Heart right ventricle (tissue), 16 donors: ENCODE measurements around the gene MAD2L1. TPM values are rescaled to one million over a fixed set of nuclear protein-coding genes. Genes with fewer than 3 reads are reported as not detected.

Experiments used
- ATAC-seq, 8 donors: fragments of 200-7000 bp; cut with Tn5 transposase; one replicate each; pipeline ENCODE4 v1.9.1; 2020; ENCODE audit warnings: mild to moderate bottlenecking in 8 of 8, moderate library complexity in 8 of 8, moderate number of reproducible peaks in 1 of 8
- DNase-seq, 2 donors: peaks; one replicate each; pipeline ENCODE4 v3.0.0-alpha.2; 2020
- H3K27ac ChIP-seq, 10 donors: fragments of 200-600 bp; sonication (generic) in 2 of 10; one replicate each; pipeline versions ENCODE4 v1.5.0 to v1.8.0; 2020 to 2022; ENCODE audit warnings: mild to moderate bottlenecking in 3 of 10
- H3K27me3 ChIP-seq, 7 donors: fragments of 200-600 bp; one replicate each; pipeline ENCODE4 v1.8.0; 2021 to 2022; ENCODE audit warnings: mild to moderate bottlenecking in 2 of 7
- H3K36me3 ChIP-seq, 9 donors: fragments of 200-600 bp; sonication (generic) in 1 of 9; one replicate each; pipeline versions ENCODE4 v1.5.0 to v1.8.0; 2020 to 2022; ENCODE audit warnings: mild to moderate bottlenecking in 2 of 9
- H3K4me1 ChIP-seq, 9 donors: fragments of 200-600 bp; sonication (generic) in 1 of 9; one replicate each; pipeline versions ENCODE4 v1.5.0 to v1.8.0; 2020 to 2022; ENCODE audit warnings: mild to moderate bottlenecking in 4 of 9
- H3K4me3 ChIP-seq, 10 donors: fragments of 200-600 bp; sonication (generic) in 2 of 10; one replicate each; pipeline versions ENCODE4 v1.5.0 to v1.8.0; 2020 to 2022; ENCODE audit warnings: mild to moderate bottlenecking in 7 of 10, moderate library complexity in 2 of 10
- H3K9me3 ChIP-seq, 11 donors: fragments of 200-600 bp in 10 of 11; sonication (generic) in 2 of 11; one replicate each; pipeline versions ENCODE4 v1.5.0 to v1.8.0; 2013 to 2022; ENCODE audit warnings: mild to moderate bottlenecking in 2 of 11, control low read depth in 1 of 11, moderate library complexity in 1 of 11
- CTCF ChIP-seq, 9 donors: fragments of 200-600 bp; sonication (generic) in 2 of 9; IDR thresholded peaks; one replicate each; pipeline versions ENCODE4 v1.5.0 to v1.8.0; 2021 to 2022; ENCODE audit warnings: antibody characterized with exemption in 9 of 9, mild to moderate bottlenecking in 5 of 9, moderate library complexity in 1 of 9
- WGBS, 2 donors: extraction: QIAGEN DNeasy Blood & Tissue Kit; methylation state at CpG; one replicate each; pipeline ENCODE4 v1.1.7; 2013; ENCODE audit warnings: inconsistent platforms in 1 of 2; 5-methylcytosine and 5-hydroxymethylcytosine counted together
- intact Hi-C, 10 donors: fragments of 100-400 bp; cut with DNase I; formaldehyde crosslinking; loops; one replicate each; pipeline versions ENCODE4 v1.11.1 to v1.14.2; 2022
- polyA plus RNA-seq, 2 donors: library from polyadenylated mRNA; stranded (reverse); fragments of 200-250 nt; gene quantifications; one replicate each; pipeline ENCODE4 v1.2.3, GENCODE V29; 2013
- total RNA-seq, 10 donors: library from RNA; stranded (reverse); fragmentation: NEBNext Ultra II Directional in 3 of 10; extraction: Animal tissue kit (Norgen Biotek cat#: 25700) in 3 of 10; gene quantifications; one replicate each; pipeline versions ENCODE4 v1.2.1 to v1.2.4, GENCODE V29; 2021 to 2023
- donor health status: Arrhythmogenic right ventricular cardiomyopathy.
- donor health status: ischemic (EF 13 %, LVEDD 7.1; RV severe dilation, severe dysfunction).
- donor health status: healthy with polysubstance abuse.
- donor health status: DM: no; HTN: yes; CAD: no.
- donor health status: DM: no; HTN: no; CAD: no.
- donor health status: ischemic (EF 25% LVEDD 6.9; RV normal size, moderate dysfunction).
- donor health status: ischemic (EF 25% LVEDD 5.7; RV mildly dilated, moderate dysfunction).
- donor health status: healthy.
- donor health status: DM: yes; HTN: yes; CAD: no.
- donor health status: Ischemic cardiomyopathy.
- donor health status: ischemic (EF 35%, LVEDD 5.7; RV mildly dilated, moderate dysfunction).
- donor health status: nonischemic (EF 11% LVEDD 7.7; RV severe dilation, severe dysfunction).
- donor health status: DM: yes; HTN: yes; CAD: no.
- donor health status: PGD.
- donor health status: ischemic (EF 29% LVEDD 5.4; RV normal size, mild dysfunction).
- donor health status: nonischemic (EF 23%, LVEDD 6.1; RV moderate dilation, normal function).

The MAD2L1 gene
- total and polyA plus RNA-seq, 12 donors, result 0.59 to 3.3 (median 1.6) TPM

GRCh38 chr4:120010646-120011045, 56.0 kb downstream of the MAD2L1 start:
- WGBS, 2 donors, result 89 to 92% methylated on average over 4 of the region's 4 CpGs
- Histone ChIP-seq H3K27me3 (no peaks in the 10 kb centered on the region), H3K36me3 (no peaks in the 10 kb centered on the region), H3K9me3 (peaks cover 0 to 7% (median 0%) of the 10 kb centered on the region in 11 donors), H3K4me1 (peaks cover 0 to 4% (median 0%) of the 10 kb centered on the region in 9 donors), H3K4me3 (no peak overlapping the region), H3K27ac (no peak overlapping the region)
- no peak for TF ChIP-seq CTCF (IDR thresholded peaks at IDR 0.05)
- DNase-seq (no peak), ATAC-seq (no peak)
- intact Hi-C loops, result no loop called here

DNA sequence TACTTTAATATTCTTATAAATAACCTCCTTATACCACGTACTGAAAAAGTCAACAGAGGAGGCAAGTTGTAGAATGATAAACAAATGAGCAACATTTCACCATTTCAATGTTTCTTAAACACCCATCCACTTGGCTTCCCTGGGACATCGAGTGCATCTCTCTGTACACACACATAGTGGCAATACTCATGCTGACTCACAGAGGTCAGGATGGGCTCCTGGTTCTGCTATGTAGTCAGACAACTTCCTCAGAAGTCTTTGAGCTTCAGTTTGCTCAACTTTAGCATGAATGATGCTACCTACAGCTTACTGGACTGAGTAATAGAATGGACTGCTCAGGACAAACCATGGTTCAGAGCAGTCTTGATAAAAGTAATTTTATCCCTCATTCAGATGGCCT, 56.9 kb downstream of the MAD2L1 start:
- DNase-seq, result no peak
- TF ChIP-seq CTCF (IDR thresholded peaks at IDR 0.05), result no peak
- Histone ChIP-seq H3K4me3 (no peak overlapping the region), H3K4me1 (peaks cover 0 to 4% (median 0%) of the 10 kb centered on the region in 9 donors), H3K9me3 (no peaks in the 10 kb centered on the region), H3K27ac (no peak overlapping the region), H3K36me3 (no peaks in the 10 kb centered on the region), H3K27me3 (no peaks in the 10 kb centered on the region)
- no peak for ATAC-seq
- intact Hi-C loops, result no loop called here
- 61 to 81% methylated on average over 2 of the region's 2 CpGs for WGBS, 2 donors

DNA sequence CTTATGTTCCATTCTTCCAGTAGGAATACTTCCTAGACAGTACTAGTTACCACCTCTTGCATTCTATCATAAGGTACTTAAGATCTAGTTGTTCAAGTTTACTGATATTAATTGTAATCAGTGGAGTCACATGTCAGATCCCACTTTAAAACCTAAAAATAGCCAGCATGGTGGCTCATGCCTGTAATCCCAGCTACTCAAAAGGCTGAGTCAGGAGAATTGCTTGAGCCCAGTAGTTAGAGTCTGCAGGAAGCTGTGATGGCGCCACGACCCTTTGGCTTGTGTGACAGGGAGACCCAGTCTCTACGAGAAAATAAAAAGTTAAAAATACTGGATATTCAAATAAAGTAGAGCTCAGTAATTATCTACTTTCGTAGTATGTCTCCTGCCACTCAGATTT, 57.7 kb downstream of the MAD2L1 start:
- ATAC-seq (no peak), DNase-seq (no peak)
- Histone ChIP-seq H3K36me3 (no peaks in the 10 kb centered on the region), H3K27me3 (no peaks in the 10 kb centered on the region), H3K4me1 (peaks cover 0 to 4% (median 0%) of the 10 kb centered on the region in 9 donors), H3K27ac (no peak overlapping the region), H3K9me3 (no peaks in the 10 kb centered on the region), H3K4me3 (no peak overlapping the region)
- WGBS, 2 donors, result 76 to 79% methylated on average over 4 of the region's 4 CpGs
- intact Hi-C loops, result no loop called here
- no peak for TF ChIP-seq CTCF (IDR thresholded peaks at IDR 0.05)

GRCh38 chr4:120007896-120008436, 58.7 kb downstream of the MAD2L1 start:
- Histone ChIP-seq H3K27me3 (no peaks in the 10 kb centered on the region), H3K27ac (no peak overlapping the region), H3K9me3 (no peaks in the 10 kb centered on the region), H3K36me3 (no peaks in the 10 kb centered on the region), H3K4me1 (peaks cover 0 to 4% (median 0%) of the 10 kb centered on the region in 9 donors), H3K4me3 (no peak overlapping the region)
- TF ChIP-seq CTCF (IDR thresholded peaks at IDR 0.05), result no peak
- 77 to 85% methylated on average over 5 of the region's 5 CpGs for WGBS, 2 donors
- DNase-seq (no peak), ATAC-seq (no peak)
- intact Hi-C loops, result no loop called here
